GM06990 (cell line): ENCODE results near the gene TMEM222.
"Not testable (repeated sequence)": the region's sequence is repeated elsewhere in the genome, so short reads cannot be mapped to it uniquely, and the experiment has no call there.

Source experiments
- DNase-seq: peaks from one replicate; pipeline ENCODE4 v3.0.0-alpha.2; 2011; ENCODE audit not compliant: insufficient read length; ENCODE audit errors: extremely low read depth
- H3K27me3 ChIP-seq: replicated peaks from 2 replicates; pipeline ENCODE4 v1.6.0; 2011; ENCODE audit warnings: low read length; ENCODE audit not compliant: control insufficient read depth, insufficient read depth
- H3K36me3 ChIP-seq: 2 replicates; pipeline ENCODE4 v1.5.1; 2011; ENCODE audit warnings: low read length; ENCODE audit not compliant: control insufficient read depth, insufficient read depth
- H3K4me3 ChIP-seq: replicated peaks from 2 replicates; pipeline ENCODE4 v1.5.1; 2011; ENCODE audit warnings: low read depth, mild to moderate bottlenecking, control low read depth, low read length
- CTCF ChIP-seq: IDR thresholded peaks from 2 replicates; pipeline ENCODE4 v1.5.1; 2011; ENCODE audit warnings: low read length, control low read depth, mild to moderate bottlenecking, inconsistent platforms; ENCODE audit not compliant: insufficient read depth, poor library complexity, severe bottlenecking

Gene TMEM222

GRCh38 chr1:27383661-27384060 lies 61.7 kb downstream of the TMEM222 start:
- Histone ChIP-seq H3K36me3 (no peaks in the 10 kb centered on the region), H3K4me3 (no peak overlapping the region), H3K27me3 (no peaks in the 10 kb centered on the region; the same call in 1 of the 2 replicates)
- no peak for TF ChIP-seq CTCF
- no peak for DNase-seq

DNA sequence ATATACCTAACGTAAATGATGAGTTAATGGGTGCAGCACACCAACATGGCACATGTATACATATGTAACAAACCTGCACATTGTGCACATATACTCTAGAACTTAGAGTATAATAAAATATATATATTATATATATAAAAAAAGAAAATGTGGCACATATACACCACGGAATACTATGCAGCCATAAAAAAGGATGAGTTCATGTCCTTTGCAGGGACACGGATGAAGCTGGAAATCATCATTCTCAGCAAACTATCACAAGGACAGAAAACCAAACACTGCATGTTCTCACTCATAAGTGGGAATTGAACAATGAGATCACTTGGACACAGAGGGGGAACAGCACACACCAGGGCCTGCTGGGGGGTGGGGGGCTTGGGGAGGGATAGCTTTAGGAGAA lies 62.8 kb downstream of the TMEM222 start:
- H3K4me3 ChIP-seq, DNase-seq, H3K36me3 ChIP-seq, H3K27me3 ChIP-seq: not testable (repeated sequence)
